Hematopoietic multipotent progenitor cell treated with erythropoietin and hydrocortisone succinate and interleukin-3 and kit ligand, for 15 days (in vitro differentiated cells): ENCODE data around the gene C10orf105.

Experiments
- DNase-seq: peaks from one replicate; pipeline ENCODE4 v3.0.0-alpha.2; 2015; ENCODE audit warnings: low spot score

Gene C10orf105

DNA sequence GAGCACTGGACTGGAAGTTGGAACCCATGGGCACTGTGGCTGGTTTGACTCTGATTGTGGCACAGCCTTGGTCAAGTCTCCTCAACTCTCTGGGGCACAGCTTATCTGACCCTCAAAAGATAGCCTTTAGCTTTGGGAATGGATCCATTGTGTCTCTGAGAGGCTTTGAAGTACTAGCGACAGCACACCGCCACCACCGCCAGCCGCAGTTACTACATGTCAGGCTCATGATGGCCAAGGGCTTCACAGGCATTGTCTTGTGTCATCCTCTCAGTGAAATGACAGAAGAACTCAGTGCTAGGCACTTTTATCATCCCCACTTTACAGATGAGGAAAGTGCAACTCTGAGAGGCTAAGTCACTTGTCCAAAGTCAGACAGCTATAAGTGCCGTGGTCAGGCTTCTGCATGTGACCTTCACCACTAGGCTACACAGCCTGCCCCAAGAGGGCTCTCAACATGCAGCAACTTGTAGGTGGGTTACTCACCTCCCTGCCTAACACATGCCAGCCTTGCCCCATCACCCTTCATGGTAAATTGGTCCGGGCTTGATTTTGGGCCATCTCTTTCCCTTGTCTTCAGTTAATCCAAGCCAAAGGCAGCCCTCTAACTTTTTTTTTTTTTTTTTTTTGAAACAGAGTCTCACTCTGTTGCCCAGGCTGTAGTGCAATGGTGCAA is 44.1 kb downstream of the C10orf105 start:
- DNase-seq, result no peak

DNA sequence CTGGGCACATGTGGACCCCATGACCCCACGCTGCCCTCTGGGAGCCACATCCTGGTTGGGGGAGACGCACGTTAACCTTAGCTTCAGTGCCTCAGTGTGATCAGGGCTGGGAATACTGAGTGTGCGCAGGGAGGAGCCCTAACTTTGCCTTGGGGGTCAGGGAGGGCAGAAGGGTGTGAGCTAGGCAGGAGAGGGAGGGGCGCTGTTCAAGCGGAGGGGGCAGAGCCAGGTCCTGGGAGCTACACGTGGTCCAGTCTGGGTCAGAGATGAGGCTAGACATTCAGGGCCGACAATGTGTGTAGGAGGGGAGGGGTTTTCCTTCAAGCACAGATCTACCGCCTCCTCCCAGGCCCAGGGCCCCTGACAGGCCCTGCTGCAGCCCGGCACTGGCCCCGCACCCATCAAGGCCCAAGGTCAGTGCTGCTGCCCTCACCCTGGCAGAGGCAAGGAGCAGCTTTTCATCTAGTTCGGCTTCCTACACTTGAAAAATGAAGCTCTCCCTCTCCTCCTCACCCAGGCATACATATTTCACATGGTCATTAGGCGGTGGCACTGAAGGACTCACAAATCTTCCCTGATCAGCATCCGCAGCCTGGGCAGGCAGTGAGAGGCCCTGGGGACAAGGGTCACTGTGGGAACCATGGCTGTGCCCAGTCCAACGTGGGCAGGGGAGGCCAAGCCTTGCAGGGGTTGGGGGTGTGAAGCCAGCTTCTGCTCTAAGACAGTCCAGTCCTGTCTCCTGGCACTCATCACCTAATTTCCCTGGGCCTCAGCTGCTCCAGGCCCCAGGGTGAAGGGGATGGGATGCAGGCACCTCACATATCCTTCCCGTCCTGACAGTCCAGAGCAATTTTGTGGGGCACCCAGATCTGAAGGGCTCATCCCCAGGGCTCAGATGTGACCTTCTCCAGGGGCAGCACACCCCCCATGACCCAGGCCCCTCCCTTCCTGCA is 47.3 kb downstream of the C10orf105 start:
- no peak for DNase-seq

DNA sequence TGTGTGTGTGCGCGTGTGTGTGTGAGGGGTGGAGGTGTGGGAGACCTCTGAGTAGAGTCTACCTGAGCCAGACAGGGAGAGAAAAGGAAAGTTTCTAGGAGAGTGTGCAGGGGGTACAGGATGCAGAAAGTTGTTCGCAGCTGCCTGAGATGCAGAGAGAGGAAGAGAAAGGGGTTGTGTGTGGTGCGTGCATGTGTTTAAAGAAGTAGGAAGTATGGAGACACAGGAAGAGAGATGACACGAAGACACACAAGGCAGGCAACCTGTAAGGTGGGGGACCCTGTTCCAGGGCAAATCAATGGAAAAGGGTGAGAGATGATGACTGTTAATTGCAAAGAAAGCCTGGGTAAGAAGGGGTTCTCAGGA is 52.2 kb downstream of the C10orf105 start:
- no peak for DNase-seq

DNA sequence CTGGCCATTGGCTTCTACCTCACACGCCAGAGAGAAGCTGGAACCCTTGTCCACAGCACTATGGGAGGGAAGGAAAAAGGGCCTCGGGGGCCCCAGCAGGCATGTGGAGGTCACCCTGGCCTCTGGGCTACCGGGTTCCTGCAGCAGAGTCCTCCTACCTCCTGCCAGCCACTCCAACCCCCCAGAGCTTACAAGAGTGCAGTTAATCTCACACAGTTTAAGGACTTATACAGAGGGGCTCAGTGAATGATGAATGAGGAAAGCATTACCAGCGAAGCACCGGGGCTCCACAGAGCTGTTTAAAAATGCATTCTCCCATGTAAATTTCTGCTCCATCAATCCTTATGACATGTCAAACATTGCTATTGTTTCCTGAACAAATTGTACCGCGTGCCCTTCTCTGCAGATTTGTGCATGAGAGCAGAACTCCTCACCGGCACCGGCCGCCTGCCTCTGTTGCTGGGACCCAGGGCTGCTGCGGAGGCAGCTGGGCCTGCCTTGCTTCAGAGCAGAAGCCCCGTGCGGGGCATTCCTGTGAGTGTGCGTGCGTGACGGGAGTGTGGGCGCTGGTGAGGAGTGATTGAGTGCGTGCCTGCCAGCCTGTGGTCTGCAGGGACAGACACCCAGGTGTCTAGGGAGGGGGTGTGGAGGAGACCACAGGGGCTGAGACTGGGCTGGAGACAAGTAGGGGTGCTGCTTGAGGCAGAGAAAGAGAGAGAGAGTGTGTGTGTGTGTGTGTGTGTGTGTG is 52.8 kb downstream of the C10orf105 start:
- no peak for DNase-seq

DNA sequence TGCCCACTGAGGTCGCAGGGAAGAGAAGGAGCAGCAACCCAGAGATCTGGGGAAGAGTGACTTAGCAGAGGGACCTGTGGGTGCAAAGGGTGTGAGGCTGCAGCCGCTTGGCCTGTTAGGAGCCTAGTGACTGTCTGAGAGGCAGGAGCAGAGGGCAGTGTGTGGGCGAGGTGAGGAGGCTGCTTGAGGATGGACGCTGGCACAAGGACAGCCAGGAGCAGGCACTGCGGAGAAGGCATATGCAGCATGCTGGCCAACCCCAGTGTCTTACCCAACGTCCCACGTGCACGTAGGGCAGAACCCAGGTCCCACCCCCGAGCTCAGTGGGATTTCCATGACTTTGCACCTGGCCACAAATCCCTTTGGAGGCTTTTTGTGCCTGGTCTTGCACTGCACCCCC is 54.1 kb downstream of the C10orf105 start:
- DNase-seq, result no peak

DNA sequence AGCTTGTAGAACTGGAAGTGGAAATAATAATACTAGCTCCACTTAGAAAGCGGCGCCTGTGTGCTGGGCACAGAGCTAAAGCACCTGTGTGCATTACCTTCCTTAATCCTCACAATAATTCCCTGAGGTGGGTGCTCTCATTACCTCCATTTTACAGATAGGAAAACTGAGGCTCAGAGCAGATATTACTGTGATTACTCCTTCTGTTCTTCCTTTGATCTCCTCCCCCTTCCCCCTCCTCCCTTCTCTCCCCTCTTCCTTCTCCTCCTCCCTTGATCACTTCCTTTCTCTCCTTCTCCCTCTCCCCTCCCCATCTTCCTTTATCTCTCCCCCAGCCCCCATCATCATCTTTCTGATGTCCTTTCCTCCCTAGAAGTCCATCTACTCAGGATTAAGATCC is 55.0 kb downstream of the C10orf105 start:
- no peak for DNase-seq

DNA sequence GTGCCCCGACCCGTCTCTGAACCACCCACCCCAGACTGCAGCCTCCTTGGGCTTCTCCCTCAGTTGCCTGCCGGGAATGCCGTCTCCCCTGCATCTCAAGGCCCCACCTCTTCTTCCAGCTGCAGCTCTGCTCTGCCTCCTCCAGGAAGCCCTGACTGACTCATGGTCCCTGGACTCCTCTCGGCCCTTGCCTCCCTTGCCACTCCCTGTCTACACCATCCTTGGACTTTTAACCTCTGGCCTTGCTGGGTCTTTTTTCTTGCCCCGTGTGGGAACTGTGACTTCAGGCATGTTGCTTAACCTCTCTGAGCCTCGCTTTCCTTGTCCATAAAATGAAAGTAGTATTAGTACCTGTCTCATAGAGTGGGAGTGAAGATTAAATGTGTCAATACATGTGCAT is 56.3 kb downstream of the C10orf105 start:
- DNase-seq, result no peak

DNA sequence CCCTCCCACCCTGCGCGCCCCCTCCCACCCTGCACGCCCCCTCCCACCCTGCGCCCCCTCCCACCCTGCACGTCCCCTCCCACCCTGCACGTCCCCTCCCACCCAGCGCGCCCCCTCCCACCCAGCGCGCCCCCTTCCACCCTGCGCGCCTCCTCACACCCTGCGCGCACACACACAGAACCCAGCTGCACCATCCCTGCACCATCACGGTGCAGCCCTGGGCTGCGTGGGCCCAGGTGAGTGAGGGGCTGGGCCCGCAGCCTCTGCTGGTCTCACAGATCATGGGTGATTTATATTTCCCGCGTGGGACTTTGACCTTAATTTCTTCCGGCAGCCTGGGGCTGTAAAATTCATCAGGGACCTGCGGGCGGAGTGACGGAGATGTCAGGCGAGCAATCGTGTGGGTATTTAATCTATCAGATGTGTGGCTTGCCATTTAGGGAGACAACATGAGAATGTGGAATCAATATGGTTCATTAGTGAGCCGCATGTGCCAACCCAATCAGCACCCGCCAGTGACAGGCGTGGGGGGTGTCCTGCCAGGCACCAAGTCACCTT is 57.7 kb downstream of the C10orf105 start:
- DNase-seq, result no peak
